ENCODE measurements around the gene PRKG1. TPM values are rescaled to one million over a fixed set of nuclear protein-coding genes. Genes with fewer than 3 reads are reported as not detected.

Gene PRKG1
- total and polyA plus RNA-seq, 2 experiments from 2014 or later: 18.2 to 21.1 TPM

DNA sequence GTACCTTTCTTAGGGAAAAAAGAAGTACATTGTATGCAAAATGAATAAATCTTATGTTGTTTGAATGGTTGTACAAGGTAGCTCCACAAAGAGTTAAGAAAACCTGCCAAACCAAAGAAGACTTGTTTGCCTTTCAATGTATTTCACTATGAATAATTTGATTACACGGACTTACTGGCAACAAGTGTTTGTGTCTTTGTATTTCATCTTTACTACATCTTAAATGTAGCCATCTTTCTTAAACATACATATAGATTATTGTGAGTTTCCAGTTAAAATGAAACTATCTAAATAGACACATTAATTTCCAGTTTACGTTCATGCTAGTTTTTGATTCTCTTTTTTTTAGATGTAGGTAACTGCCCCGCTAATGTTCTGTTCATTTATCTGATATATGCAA, 2.8 kb downstream of the PRKG1 start:
- Histone ChIP-seq H3K79me2 (replicated peaks; ENCODE audit: insufficient read depth) (peaks cover 43% of the 10 kb centered on the region), H3K27ac (ENCODE audit: low read depth) (no peak overlapping the region), H3F3A (replicated peaks; ENCODE audit: low read depth) (no peaks in the 10 kb centered on the region), H3K9me2 (ENCODE audit: insufficient read depth) (no peaks in the 10 kb centered on the region), H3K4me2 (peak overlapping the region; percentile 79; the same call in 1 of the 2 replicates), H2AFZ (no peak overlapping the region), H3K4me1 (ENCODE audit: insufficient read depth) (peaks cover 51% of the 10 kb centered on the region), H4K20me1 (replicated peaks; ENCODE audit: insufficient read depth) (no peaks in the 10 kb centered on the region), H3K36me3 (ENCODE audit: insufficient read depth) (no peaks in the 10 kb centered on the region), H3K4me3 (peak overlapping the region; percentile 74; the same call in 1 of the 2 replicates), H3K27me3 (ENCODE audit: insufficient read depth) (peaks cover 23% of the 10 kb centered on the region)
- Mint-ChIP-seq H3K9me3 (no peaks in the 10 kb centered on the region), H3K4me3 (peak overlapping the region; percentile 21; the same call in 1 of the 3 replicates), H3K36me3 (ENCODE audit: low read depth) (no peaks in the 10 kb centered on the region), H3K27ac (no peak overlapping the region), H3K27me3 (ENCODE audit: insufficient read depth, low read depth, poor library complexity) (peaks cover 15% of the 10 kb centered on the region), H3K4me1 (peaks cover 55% of the 10 kb centered on the region)
- TF ChIP-seq, protein P1, sequence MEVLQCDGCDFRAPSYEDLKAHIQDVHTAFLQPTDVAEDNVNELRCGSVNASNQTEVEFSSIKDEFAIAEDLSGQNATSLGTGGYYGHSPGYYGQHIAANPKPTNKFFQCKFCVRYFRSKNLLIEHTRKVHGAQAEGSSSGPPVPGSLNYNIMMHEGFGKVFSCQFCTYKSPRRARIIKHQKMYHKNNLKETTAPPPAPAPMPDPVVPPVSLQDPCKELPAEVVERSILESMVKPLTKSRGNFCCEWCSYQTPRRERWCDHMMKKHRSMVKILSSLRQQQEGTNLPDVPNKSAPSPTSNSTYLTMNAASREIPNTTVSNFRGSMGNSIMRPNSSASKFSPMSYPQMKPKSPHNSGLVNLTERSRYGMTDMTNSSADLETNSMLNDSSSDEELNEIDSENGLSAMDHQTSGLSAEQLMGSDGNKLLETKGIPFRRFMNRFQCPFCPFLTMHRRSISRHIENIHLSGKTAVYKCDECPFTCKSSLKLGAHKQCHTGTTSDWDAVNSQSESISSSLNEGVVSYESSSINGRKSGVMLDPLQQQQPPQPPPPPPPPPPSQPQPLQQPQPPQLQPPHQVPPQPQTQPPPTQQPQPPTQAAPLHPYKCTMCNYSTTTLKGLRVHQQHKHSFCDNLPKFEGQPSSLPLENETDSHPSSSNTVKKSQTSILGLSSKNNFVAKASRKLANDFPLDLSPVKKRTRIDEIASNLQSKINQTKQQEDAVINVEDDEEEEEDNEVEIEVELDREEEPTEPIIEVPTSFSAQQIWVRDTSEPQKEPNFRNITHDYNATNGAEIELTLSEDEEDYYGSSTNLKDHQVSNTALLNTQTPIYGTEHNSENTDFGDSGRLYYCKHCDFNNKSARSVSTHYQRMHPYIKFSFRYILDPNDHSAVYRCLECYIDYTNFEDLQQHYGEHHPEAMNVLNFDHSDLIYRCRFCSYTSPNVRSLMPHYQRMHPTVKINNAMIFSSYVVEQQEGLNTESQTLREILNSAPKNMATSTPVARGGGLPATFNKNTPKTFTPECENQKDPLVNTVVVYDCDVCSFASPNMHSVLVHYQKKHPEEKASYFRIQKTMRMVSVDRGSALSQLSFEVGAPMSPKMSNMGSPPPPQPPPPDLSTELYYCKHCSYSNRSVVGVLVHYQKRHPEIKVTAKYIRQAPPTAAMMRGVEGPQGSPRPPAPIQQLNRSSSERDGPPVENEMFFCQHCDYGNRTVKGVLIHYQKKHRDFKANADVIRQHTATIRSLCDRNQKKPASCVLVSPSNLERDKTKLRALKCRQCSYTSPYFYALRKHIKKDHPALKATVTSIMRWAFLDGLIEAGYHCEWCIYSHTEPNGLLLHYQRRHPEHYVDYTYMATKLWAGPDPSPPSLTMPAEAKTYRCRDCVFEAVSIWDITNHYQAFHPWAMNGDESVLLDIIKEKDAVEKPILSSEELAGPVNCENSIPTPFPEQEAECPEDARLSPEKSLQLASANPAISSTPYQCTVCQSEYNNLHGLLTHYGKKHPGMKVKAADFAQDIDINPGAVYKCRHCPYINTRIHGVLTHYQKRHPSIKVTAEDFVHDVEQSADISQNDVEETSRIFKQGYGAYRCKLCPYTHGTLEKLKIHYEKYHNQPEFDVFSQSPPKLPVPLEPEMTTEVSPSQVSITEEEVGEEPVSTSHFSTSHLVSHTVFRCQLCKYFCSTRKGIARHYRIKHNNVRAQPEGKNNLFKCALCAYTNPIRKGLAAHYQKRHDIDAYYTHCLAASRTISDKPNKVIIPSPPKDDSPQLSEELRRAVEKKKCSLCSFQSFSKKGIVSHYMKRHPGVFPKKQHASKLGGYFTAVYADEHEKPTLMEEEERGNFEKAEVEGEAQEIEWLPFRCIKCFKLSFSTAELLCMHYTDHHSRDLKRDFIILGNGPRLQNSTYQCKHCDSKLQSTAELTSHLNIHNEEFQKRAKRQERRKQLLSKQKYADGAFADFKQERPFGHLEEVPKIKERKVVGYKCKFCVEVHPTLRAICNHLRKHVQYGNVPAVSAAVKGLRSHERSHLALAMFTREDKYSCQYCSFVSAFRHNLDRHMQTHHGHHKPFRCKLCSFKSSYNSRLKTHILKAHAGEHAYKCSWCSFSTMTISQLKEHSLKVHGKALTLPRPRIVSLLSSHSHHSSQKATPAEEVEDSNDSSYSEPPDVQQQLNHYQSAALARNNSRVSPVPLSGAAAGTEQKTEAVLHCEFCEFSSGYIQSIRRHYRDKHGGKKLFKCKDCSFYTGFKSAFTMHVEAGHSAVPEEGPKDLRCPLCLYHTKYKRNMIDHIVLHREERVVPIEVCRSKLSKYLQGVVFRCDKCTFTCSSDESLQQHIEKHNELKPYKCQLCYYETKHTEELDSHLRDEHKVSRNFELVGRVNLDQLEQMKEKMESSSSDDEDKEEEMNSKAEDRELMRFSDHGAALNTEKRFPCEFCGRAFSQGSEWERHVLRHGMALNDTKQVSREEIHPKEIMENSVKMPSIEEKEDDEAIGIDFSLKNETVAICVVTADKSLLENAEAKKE (CRISPR knock-in tag; IDR thresholded peaks at IDR 0.05): no peak
- TF ChIP-seq EZH2phosphoT487 (IDR thresholded peaks at IDR 0.05; ENCODE audit: unreplicated experiment) (no peak), CREB1 (CRISPR knock-in tag; IDR thresholded peaks at IDR 0.05; ENCODE audit: low read depth) (no peak), STAT1 (IDR thresholded peaks at IDR 0.05; ENCODE audit: unreplicated experiment) (no peak), EZH2 (IDR thresholded peaks at IDR 0.05; ENCODE audit: low read depth, unreplicated experiment) (no peak), ZNF331 (CRISPR knock-in tag; IDR thresholded peaks at IDR 0.05; ENCODE audit: low read depth) (no peak), ZNF114 (CRISPR knock-in tag; IDR thresholded peaks at IDR 0.05) (no peak), POLR2AphosphoS5 (IDR thresholded peaks at IDR 0.05; ENCODE audit: low read depth) (no peak), NANOG (IDR thresholded peaks at IDR 0.05; ENCODE audit: borderline replicate concordance) (no peak), JUNB (IDR thresholded peaks at IDR 0.05; ENCODE audit: unreplicated experiment) (no peak)
- TF ChIP-seq, protein P2, sequence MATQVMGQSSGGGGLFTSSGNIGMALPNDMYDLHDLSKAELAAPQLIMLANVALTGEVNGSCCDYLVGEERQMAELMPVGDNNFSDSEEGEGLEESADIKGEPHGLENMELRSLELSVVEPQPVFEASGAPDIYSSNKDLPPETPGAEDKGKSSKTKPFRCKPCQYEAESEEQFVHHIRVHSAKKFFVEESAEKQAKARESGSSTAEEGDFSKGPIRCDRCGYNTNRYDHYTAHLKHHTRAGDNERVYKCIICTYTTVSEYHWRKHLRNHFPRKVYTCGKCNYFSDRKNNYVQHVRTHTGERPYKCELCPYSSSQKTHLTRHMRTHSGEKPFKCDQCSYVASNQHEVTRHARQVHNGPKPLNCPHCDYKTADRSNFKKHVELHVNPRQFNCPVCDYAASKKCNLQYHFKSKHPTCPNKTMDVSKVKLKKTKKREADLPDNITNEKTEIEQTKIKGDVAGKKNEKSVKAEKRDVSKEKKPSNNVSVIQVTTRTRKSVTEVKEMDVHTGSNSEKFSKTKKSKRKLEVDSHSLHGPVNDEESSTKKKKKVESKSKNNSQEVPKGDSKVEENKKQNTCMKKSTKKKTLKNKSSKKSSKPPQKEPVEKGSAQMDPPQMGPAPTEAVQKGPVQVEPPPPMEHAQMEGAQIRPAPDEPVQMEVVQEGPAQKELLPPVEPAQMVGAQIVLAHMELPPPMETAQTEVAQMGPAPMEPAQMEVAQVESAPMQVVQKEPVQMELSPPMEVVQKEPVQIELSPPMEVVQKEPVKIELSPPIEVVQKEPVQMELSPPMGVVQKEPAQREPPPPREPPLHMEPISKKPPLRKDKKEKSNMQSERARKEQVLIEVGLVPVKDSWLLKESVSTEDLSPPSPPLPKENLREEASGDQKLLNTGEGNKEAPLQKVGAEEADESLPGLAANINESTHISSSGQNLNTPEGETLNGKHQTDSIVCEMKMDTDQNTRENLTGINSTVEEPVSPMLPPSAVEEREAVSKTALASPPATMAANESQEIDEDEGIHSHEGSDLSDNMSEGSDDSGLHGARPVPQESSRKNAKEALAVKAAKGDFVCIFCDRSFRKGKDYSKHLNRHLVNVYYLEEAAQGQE (IDR thresholded peaks at IDR 0.05; ENCODE audit: unreplicated experiment): no peak
- TF ChIP-seq, protein P3, sequence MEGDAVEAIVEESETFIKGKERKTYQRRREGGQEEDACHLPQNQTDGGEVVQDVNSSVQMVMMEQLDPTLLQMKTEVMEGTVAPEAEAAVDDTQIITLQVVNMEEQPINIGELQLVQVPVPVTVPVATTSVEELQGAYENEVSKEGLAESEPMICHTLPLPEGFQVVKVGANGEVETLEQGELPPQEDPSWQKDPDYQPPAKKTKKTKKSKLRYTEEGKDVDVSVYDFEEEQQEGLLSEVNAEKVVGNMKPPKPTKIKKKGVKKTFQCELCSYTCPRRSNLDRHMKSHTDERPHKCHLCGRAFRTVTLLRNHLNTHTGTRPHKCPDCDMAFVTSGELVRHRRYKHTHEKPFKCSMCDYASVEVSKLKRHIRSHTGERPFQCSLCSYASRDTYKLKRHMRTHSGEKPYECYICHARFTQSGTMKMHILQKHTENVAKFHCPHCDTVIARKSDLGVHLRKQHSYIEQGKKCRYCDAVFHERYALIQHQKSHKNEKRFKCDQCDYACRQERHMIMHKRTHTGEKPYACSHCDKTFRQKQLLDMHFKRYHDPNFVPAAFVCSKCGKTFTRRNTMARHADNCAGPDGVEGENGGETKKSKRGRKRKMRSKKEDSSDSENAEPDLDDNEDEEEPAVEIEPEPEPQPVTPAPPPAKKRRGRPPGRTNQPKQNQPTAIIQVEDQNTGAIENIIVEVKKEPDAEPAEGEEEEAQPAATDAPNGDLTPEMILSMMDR (conservative IDR thresholded peaks at IDR 0.05; ENCODE audit: low read depth in 2 of 2): no peak
- ATAC-seq (no peak), DNase-seq (ENCODE audit: low spot score) (no peak)

Measured in GM23338 (cell line).